Epidermal melanocyte (primary cell): ENCODE data around the gene MT3.
"Not testable (repeated sequence)": the region's sequence is repeated elsewhere in the genome, so short reads cannot be mapped to it uniquely, and the experiment has no call there.

Experiments used
- DNase-seq: peaks from one replicate; pipeline ENCODE4 v3.0.0; 2011; ENCODE audit warnings: low spot score; ENCODE audit not compliant: insufficient read length

Gene MT3

DNA sequence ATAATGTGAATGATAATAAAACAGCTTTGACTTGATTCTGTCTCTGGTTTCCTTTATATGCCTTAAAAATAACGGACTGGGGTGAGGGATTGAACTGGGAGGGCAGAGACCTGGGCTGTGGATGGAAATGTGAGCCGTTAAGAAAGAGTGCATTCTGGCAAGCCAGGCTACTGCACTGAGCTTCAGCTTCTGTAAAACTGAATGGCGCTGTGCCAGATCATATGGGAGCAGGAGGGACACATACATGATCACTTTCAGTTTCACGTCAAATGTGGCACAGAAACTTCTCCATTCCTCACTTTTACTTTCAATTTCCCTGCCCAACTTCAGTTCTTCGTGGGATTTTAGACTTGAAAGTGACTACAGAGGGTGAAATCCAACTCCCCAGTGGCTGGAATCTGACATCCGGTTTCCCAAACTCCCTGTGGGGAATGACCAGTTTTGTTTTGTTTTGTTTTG is 20.2 kb downstream of the MT3 start:
- DNase-seq, result peak; percentile 66

DNA sequence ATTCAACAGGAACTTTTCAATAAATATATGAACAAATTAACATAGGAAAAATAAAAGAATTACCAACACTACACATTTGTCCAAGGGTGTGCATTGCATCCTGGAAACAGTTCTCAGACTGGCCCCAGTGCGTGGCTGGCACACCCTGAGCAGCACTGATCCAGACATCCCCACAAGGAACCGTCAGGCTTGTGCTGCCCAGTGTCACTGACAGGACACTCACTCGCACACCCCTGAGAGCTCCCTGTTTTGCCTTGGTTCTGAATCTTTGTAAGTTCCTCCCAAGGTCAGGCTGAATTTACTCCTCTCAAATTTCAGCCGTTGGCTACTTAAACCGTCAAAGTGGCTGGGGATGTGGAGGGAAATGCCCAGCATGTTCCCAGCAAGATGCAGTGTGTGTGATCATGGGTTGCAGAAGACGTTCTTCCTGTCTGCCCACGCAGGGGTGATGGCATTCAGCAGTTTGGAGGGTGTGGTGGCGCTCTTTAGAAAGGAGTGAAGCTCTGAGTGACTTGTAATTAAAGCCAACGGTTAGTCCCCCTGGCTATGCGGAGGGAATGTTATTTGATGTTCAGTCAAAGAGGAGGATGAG is 20.8 kb downstream of the MT3 start:
- DNase-seq, result no peak

DNA sequence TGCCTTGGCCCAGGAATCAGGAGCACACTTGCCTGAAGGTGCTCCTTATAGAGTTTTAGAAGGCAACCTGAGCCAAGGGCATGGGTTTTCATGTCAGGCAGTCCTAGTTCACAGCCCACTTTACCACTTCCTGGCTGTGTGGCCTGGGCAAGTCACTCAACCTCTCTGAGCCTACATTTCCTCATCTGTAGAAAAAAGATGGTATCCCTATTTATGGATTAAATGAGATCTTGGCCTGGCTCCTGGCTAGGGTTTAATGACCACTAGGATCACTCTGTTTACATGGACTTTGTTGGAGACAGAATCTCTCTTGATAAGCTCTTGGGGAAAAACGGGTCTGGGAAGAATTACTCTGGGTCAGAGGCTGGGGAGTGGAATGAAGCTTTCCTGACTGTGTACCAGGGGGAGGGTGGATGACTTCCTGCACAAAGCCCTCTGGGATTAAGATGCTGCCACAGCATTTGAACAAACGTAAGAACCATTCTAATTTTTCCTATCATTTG is 21.3 kb downstream of the MT3 start:
- DNase-seq, result no peak

DNA sequence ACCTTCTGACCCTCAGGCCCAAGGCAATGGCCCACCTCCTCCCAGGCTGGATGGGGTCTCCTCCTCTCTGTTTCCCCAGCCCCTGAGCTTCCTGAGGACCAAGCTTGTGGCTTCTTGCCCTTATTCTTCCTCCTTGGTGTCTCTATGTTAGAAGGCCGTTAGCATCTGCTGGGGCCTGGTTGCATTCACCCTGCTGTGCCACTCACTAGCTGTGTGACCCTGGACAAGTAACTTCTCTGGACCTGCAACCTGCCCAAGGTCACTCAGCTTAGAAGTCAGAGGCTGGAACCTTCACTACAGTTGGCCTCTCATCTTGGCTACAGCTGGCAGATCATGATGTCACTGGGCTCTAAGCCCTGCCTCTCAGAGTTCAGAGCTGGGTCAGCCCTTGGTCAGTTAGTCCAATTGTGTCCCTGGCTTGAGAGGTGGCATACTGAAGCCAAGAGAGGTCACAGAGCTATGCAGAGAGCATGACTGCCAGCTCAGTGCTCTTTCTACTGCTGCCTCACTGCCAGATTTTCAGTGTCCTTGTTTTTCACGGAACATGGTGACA is 22.0 kb downstream of the MT3 start:
- no peak for DNase-seq

DNA sequence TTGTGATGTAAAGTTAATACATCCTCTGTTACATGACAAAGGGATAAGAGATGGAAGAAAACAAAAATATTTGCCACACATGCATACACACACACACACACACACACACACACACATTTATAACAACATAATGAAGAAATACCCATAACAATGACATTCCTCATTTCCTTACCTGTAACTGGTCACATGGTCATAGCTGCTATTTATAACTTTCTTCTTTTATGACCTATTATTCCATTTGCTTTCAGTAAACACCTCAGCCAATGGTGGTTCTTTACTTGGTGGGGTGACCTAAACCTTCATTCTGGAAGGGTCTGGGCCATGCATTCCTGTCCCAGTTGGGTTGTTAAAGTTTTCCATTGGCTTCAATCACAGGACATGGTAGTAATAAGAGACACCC is 24.4 kb downstream of the MT3 start:
- no peak for DNase-seq

DNA sequence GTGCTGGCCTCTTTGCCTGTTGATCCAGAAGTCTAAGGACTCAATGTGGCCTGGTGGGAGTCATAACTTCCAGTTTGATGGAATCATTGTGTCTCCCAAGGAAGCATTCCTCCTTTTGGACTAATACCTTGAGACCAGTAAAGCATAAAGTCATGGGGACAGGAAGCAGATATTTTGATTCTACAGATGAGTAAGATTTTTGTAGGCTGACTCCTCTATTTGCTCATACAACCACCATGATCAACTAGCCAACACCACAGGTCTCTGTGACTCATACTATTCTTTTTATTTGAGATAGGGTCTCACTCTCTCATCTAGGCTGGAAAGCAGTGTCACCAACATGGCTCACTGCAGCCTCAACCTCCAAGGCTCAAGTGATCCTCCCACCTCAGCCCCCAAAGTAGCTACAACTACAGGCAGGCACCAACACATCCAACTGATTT is 25.2 kb downstream of the MT3 start:
- no peak for DNase-seq

DNA sequence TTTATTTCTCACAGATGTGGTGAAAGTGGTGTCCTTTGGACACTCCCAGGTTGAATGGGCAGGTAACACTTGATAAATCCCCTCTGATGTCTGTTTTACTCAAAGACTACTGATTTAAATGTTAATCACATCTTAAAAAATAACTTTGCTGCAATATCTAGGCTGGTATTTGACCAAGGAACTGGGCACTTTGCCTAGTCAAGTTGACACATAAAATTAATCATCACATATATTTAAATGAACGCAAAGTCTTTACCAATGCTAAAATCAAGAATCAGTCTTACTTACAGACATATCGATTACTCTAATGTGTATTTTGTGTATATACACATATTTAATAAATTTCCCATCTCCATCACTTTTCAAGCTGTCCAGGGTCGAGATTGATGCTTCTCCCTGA is 26.0 kb downstream of the MT3 start:
- no peak for DNase-seq

DNA sequence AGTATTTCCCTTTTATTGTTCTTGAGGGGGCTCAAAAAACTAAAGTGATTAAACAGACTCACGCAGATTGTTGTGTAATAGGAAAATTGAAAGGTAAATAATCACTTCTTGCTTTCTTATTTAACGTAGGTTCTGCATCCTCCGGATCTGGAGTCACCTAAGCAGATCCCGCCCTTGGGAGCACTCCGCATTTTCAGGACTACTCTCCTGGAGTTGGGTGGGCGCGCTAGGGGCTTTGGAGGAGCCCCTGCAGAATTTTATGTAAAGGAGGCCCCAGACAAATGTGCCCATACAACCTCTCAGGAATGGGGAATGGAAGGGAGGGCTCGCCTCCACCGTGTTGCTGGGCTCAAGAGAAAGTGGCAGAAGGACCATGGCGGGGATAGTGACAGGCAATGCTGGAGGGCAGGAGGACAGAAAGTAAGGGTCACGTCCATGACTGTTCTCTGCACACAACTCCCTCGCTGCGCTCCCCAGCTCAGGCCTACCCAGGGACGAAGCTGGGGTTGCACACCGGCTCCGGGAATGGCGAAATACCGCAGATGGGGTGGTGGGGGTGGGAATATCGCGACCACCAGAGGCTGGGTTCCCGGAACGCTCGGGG is 27.4 kb downstream of the MT3 start:
- no peak for DNase-seq

DNA sequence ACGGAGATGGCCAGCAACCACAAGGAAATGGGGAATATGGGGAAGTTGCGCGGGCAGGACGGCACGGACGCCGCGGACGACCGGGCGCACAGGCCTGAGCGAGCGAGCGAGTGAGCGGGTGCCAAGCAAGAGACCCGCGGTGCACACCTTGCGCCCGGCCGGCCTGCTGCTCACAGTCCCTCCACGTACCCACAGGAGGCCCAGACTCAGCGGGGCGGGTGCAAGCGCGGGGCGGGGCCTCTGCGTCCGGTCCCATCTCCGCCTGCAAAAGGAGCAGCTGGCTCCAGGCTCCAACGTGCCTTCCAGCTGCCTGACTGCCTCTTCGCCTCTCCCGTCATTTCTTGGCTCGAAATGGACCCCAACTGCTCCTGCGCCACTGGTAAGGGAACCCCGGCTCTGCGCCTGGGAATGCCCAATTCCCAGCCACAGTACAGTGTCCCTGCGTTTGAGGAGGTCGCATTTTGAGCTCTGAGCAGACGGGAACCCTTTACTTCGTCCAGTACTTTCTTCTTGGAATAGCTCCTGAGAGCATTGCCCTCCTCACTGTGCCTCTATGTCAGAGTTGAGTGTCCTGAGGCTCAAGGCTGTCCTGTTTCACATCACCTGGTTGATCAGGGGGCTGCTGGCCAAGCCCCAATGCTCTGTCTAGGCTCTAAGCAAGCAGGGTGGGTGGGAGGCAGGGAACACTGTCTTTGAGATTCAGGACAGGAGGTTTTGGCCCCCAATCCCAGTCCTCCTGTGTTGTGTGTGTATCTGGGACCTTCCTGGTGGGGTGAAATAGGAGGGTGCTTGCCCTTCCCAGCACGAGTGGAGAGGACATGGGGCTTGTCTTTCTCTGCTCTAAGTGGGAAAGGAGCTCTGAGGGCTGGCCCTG is 28.1 kb downstream of the MT3 start:
- no peak for DNase-seq

DNA sequence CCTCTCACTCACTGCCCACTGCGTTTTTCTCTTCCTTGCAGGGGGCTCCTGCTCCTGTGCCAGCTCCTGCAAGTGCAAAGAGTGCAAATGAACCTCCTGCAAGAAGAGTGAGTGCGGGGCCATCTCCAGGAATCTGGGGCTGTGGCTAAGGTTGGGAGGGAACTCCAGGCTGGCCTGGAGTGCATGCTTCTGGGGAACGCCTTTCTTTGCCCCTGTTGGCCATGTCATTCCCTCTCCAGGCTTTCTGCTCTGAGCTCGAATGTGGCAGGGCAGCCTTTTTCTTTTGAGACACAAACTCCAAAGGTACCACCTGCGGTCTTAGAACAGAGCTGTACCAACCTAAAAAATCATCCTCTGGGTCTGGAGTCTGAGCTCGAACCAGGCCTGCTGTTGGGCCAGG is 28.8 kb downstream of the MT3 start:
- DNase-seq, result no peak

DNA sequence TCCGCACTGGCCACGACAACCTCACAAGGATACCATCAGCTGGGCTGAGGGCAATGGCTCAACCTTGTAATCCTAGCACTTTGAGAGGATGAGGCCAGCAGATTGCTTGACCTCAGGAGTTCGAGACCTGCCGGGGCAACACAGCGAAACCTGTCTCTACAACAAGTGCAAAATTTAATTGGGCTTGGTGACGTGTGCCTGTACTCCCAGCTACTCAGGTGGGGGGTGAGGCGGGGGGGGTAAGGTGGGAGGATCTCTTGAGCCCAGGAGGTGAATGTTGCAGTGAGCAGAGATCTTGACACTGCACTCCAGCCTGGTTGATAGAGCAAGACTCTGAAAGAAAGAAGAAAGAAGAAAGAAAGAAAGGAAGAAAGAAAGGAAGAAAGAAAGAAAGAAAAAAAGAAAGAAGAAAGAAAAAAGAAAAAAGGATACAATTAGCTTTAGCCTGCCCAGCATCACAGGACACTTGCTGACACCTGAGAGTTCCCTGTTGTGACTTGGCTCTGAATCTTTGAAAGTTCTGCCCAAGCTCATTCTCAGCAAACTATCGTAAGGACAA is 31.1 kb downstream of the MT3 start:
- no peak for DNase-seq

DNA sequence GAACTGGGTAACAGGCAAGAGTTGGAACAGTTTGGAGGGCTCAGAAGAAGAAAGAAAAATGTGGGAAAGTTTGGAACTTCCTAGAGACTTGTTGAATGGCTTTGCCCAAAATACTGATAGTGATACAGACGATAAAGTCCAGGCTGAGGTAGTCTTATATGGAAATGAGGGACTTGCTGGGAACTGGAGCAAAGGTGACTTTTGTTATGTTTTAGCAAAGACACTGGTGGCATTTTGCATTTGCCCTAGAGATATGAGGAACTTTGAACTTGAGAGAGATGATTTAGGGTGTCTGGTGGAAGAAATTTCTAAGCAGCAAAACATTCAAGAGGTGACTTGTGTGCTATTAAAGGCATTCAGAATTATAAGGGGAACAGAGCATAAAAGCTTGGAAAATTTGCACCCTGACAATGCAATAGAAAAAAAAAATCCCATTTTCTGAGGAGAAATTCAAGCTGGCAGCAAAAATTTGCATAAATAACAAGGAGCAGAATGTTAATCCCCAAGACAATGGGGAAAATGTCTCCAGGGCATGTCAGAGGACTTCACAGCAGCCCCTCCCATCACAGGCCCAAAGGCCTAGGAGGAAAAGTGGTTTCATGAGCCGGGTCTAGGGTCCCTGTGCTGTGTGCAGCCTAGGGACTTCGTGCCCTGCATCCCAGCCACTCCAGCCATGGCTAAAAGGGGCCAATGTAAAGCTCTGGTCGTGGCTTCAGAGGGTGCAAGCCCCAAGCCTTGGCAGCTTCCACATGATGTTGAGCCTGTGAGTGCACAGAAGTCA is 32.5 kb downstream of the MT3 start:
- DNase-seq, result not testable (repeated sequence)

DNA sequence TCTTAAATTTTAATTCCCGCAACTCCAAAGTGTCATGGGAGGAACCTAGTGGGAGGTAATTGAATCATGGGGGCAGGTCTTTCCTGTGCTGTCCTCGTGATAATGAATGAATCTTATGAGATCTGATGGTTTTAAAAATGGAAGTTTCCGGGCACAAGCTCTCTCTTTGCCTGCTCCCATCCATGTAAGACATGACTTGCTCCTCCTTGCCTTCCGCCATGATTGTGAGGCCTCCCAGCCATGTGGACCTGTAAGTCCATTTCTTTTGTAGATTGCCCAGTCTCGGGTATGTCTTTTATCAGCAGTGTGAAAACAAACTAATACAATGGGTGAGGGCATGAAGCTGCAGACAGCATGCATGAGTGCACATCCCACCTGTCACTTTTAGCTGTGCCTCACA is 33.9 kb downstream of the MT3 start:
- DNase-seq, result not testable (repeated sequence)

DNA sequence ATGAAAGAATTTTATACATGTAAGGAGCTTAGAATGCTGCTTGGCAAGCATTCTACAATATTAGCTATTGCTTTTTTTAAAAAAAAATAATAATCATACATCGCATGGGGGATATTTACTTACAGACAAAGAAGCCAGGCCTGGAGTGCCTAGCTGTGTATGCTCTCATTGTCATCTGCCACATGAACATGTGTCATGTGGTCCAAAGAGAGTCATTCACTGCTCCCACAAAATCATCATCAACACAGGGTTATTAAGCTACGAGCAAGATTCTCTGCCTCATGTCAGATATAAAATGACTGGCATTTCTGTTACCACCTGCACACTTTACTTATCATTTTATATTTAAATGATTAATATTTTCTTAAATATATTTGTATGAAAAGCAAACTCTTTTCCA is 34.3 kb downstream of the MT3 start:
- DNase-seq, result no peak

DNA sequence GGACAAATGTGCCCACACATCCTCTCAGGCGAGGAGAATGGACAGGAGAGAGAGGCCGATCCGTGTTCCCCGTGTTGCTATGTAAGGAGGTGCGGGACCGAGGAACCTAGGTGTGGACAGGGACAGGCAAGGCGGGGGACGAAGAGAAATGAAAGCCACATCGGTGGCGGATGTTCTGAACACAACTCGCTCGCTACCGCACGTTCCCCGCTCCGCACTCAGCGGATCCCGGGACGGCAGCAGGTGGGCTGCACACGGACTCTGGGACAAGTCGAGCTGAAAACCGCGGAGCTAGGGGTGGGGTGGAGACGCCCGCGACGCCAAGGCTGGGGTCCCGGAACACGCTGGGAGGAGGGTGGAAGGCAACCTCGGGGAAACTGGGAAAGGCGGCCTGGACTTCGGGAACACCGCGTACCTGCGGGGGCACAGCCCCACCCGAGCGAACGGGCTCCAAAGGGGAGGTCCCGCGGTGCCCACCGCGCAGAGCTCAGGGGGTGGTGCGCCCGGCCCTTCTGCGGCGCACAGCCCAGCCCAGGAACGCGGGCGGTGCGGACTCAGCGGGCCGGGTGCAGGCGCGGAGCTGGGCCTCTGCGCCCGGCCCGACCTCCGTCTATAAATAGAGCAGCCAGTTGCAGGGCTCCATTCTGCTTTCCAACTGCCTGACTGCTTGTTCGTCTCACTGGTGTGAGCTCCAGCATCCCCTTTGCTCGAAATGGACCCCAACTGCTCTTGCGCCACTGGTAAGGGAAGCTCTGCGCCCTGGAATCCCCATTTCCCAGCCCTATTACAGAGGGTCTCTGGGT is 36.0 kb downstream of the MT3 start, which contains the start of gene MT1E:
Gene MT1E (plus strand): TSS at position 642 of the 803 bp plus-strand sequence. CDS start 71 bp downstream, at position 713.
- DNase-seq, result no peak

DNA sequence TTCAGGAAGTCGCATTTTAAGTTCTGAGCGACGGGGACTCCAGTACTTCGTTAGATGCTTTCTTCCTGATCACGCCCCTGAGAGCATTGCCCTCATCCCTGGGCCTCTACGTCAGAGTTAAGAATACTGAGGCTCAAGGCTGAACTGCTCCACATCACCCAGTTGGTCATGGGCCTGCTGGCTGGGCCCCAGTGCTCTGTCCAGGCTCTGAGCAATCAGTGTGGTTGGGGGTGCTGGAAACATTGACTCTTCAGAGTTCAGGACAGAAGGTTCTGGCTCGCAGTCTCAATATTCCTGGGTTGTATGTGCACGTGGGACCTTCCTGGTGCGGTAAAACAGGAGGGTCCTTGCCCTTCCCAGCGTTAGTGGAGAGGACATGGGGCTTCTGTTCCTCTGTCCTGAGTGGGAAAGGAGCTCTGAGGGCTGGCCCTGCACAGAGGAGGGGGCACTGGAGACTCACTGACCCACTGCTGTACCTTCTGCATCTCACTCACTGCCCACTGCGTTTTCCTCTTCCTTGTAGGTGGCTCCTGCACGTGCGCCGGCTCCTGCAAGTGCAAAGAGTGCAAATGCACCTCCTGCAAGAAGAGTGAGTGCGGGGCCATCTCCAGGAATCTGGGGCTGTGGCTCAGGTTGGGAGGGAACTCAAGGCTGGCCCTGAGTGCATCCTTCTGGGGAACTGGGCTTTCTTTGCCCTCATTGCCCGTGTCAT is 36.8 kb downstream of the MT3 start:
- no peak for DNase-seq

DNA sequence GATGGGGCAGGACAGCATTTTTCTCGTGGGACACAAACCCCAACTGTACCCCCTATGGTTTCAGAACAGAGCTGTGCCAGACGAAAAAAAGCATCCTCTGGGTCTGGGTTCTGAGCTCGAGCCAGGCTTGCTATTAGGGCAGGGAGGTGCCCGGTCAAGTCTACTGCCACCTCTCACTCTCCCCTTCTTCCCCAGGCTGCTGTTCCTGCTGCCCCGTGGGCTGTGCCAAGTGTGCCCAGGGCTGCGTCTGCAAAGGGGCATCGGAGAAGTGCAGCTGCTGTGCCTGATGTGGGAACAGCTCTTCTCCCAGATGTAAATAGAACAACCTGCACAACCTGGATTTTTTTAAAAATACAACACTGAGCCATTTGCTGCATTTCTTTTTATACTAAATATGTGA is 37.4 kb downstream of the MT3 start:
- DNase-seq, result no peak

DNA sequence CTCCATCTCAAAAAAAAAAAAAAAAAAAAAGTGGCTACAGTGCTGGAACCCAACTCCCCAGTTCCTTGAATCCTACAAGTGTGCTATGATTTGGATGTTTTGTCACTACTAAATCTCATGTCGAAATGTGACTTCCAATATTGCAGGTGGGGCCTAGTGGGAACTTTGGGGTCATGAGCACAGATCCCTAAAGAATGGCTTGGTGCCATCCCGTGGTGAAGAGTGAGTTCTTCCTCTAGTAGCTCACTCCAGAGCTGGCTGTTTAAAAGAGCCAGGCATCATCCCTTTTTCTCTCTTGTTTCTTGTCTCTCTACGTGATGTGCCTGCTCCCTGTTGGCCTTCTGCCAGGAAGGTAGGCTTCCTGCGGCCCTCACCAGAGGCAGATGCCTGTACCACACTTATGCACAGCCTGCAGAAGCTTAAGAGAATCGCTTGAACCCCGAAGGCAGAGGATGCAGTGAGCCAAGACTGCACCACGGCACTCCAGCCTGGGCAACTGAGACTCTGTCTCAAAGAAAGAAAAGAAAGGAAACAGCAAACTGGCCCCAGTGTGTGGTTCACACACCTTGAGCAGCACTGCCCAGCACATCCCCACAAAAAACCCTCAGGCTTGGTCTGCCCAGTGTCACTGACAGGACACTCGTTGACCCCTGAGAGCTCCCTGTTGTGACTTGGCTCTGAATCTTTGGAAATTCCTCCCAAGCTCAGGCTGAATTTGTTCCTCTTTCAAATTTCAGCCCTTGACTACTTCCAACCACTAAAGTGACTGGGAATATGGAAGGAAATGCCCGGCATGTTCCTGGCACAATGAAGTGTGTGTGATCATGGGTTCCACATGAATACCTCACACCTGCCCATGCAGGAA is 39.4 kb downstream of the MT3 start:
- no peak for DNase-seq
